Ectodermal cell (in vitro differentiated cells): ENCODE results near the gene CLGN. TPM values are rescaled to one million over a fixed set of nuclear protein-coding genes. Genes with fewer than 3 reads are reported as not detected.

Experiments
- H3K27ac ChIP-seq: 2 replicates; pipeline ENCODE4 v1.7.0; 2013; ENCODE audit warnings: mild to moderate bottlenecking, low read depth, low read length; ENCODE audit not compliant: insufficient read depth, poor library complexity, severe bottlenecking
- H3K27me3 ChIP-seq: 2 replicates; pipeline ENCODE4 v1.7.0; 2013; ENCODE audit warnings: mild to moderate bottlenecking, low read length; ENCODE audit not compliant: insufficient read depth, control insufficient read depth, poor library complexity, severe bottlenecking
- H3K36me3 ChIP-seq: one replicate; pipeline ENCODE4 v1.7.0; 2013; ENCODE audit warnings: low read length; ENCODE audit not compliant: control insufficient read depth, insufficient read depth
- H3K4me1 ChIP-seq: one replicate; pipeline ENCODE4 v1.7.0; 2013; ENCODE audit warnings: low read length; ENCODE audit not compliant: control insufficient read depth, insufficient read depth
- H3K4me3 ChIP-seq: 2 replicates; pipeline ENCODE4 v1.7.0; 2013; ENCODE audit warnings: low read depth, low read length, control low read depth; ENCODE audit not compliant: insufficient read depth
- H3K9me3 ChIP-seq: 2 replicates; pipeline ENCODE4 v1.7.0; 2013; ENCODE audit warnings: mild to moderate bottlenecking, low read length, moderate library complexity; ENCODE audit not compliant: control insufficient read depth
- WGBS, 2 experiments: methylation state at CpG; one replicate each; pipeline ENCODE4 v1.1.7; 2013; ENCODE audit warnings: missing lambda C conversion rate in 2 of 2; 5-methylcytosine and 5-hydroxymethylcytosine counted together
- polyA plus RNA-seq, 4 experiments: library from polyadenylated mRNA; stranded (reverse); fragments of 50-300 nt; gene quantifications; one replicate each; pipeline ENCODE4 v1.2.3, GENCODE V29; 2013

CLGN gene, protein sequence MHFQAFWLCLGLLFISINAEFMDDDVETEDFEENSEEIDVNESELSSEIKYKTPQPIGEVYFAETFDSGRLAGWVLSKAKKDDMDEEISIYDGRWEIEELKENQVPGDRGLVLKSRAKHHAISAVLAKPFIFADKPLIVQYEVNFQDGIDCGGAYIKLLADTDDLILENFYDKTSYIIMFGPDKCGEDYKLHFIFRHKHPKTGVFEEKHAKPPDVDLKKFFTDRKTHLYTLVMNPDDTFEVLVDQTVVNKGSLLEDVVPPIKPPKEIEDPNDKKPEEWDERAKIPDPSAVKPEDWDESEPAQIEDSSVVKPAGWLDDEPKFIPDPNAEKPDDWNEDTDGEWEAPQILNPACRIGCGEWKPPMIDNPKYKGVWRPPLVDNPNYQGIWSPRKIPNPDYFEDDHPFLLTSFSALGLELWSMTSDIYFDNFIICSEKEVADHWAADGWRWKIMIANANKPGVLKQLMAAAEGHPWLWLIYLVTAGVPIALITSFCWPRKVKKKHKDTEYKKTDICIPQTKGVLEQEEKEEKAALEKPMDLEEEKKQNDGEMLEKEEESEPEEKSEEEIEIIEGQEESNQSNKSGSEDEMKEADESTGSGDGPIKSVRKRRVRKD
- polyA plus RNA-seq (2013, experiment 1 of 4): 21.2 TPM
- polyA plus RNA-seq (2013, experiment 2 of 4): 26.4 TPM
- polyA plus RNA-seq (2013, experiment 3 of 4): 22.3 TPM
- polyA plus RNA-seq (2013, experiment 4 of 4): 22.8 TPM

GRCh38 chr4:140427106-140427918, at the start of gene CLGN:
TSS of gene CLGN (minus strand) at chr4:140427648. CDS start at chr4:140413078, 14,570 bp downstream.
- Histone ChIP-seq H3K27me3 (no peaks in the 10 kb centered on the region), H3K4me1 (no peaks in the 10 kb centered on the region), H3K9me3 (no peaks in the 10 kb centered on the region), H3K36me3 (no peaks in the 10 kb centered on the region), H3K4me3 (peak within 1 kb of the TSS; percentile 86), H3K27ac (peak within 1 kb of the TSS; percentile 62)
- 1% methylated on average over 73 of the region's 73 CpGs for WGBS, 2 experiments

DNA sequence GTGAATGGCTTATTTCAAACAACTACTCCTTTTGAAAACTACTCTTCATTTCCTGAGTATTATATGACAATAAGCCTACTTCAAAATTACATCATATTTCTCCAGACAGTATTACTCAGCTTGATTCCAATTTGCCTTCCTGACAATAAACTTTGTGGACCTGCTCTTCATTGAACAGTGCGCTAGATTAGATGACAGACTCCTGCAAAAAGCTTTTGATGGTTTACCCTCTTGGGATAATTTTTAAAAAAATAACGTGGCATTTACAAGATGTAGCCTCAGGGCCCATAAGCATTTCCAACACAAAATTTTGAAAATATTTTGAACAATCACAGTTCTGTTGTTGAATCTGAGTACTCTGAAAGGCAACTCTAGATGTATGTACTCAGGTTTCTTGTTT, 44.7 kb upstream of the CLGN start:
- 90 to 92% methylated on average over 2 of the region's 2 CpGs for WGBS, 2 experiments
- Histone ChIP-seq H3K27me3 (no peaks in the 10 kb centered on the region), H3K27ac (no peak overlapping the region), H3K36me3 (no peaks in the 10 kb centered on the region), H3K4me3 (no peak overlapping the region), H3K9me3 (no peaks in the 10 kb centered on the region), H3K4me1 (no peaks in the 10 kb centered on the region)

- Histone ChIP-seq H3K9me3 (no peaks in the 10 kb centered on the region), H3K27me3 (no peaks in the 10 kb centered on the region), H3K4me3 (no peak overlapping the region), H3K27ac (no peak overlapping the region), H3K36me3 (no peaks in the 10 kb centered on the region), H3K4me1 (no peaks in the 10 kb centered on the region)
- 89 to 90% methylated on average over 27 of the region's 27 CpGs for WGBS, 2 experiments
These were observed 42.6 kb upstream of the CLGN start for GRCh38 chr4:140469791-140470733.

- Histone ChIP-seq H3K4me3 (no peak overlapping the region), H3K36me3 (no peaks in the 10 kb centered on the region), H3K27ac (no peak overlapping the region), H3K4me1 (no peaks in the 10 kb centered on the region), H3K27me3 (no peaks in the 10 kb centered on the region), H3K9me3 (no peaks in the 10 kb centered on the region)
- WGBS, 2 experiments: 86 to 94% methylated on average over 1 of the region's 1 CpG
These were observed 38.7 kb upstream of the CLGN start for GRCh38 chr4:140466146-140466545.

DNA sequence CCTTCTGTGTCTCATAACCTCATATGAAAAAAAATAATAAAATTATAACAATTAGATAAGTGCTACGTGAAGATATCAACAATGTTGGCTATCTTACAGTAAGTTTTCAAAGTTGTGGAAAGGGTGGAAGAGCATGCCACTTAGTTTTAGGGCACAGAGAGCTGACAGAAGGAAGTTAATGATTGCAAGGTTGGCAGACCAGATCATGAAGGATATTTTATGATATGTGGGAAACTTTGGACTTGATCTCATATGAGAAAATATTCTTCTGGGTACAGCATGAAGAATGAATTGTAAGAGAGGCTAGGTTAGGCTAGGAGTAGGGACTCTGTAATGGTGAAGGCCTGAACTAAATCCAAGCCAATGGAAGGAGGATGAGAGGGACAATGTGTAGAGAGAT, 36.2 kb upstream of the CLGN start:
- WGBS, 2 experiments: 100% methylated on average over 1 of the region's 1 CpG
- Histone ChIP-seq H3K4me1 (no peaks in the 10 kb centered on the region), H3K36me3 (no peaks in the 10 kb centered on the region)

GRCh38 chr4:140463182-140463581, 35.7 kb upstream of the CLGN start:
- no peak overlapping the region for H3K27ac ChIP-seq
- whole genome bisulfite sequencing, 2 experiments: 81 to 83% methylated on average over 3 of the region's 3 CpGs
- no peaks in the 10 kb centered on the region for H3K36me3 ChIP-seq
- H3K9me3 ChIP-seq: no peaks in the 10 kb centered on the region
- no peaks in the 10 kb centered on the region for H3K4me1 ChIP-seq
- H3K27me3 ChIP-seq: no peaks in the 10 kb centered on the region
- H3K4me3 ChIP-seq: no peak overlapping the region

More for the DNA sequence above, 36.2 kb upstream of the CLGN start:
- Histone ChIP-seq H3K27ac (no peak overlapping the region), H3K27me3 (no peaks in the 10 kb centered on the region), H3K4me3 (no peak overlapping the region), H3K9me3 (no peaks in the 10 kb centered on the region)

GRCh38 chr4:140450352-140450751, 22.9 kb upstream of the CLGN start:
- Histone ChIP-seq H3K4me3 (no peak overlapping the region), H3K27me3 (no peaks in the 10 kb centered on the region), H3K9me3 (no peaks in the 10 kb centered on the region), H3K27ac (no peak overlapping the region), H3K36me3 (no peaks in the 10 kb centered on the region), H3K4me1 (no peaks in the 10 kb centered on the region)
- WGBS, 2 experiments: 93 to 98% methylated on average over 3 of the region's 3 CpGs

- no peaks in the 10 kb centered on the region for H3K4me1 ChIP-seq
- no peaks in the 10 kb centered on the region for H3K36me3 ChIP-seq
- H3K27ac ChIP-seq: no peak overlapping the region
- H3K9me3 ChIP-seq: no peaks in the 10 kb centered on the region
- H3K4me3 ChIP-seq: no peak overlapping the region
- H3K27me3 ChIP-seq: no peaks in the 10 kb centered on the region
- 80 to 89% methylated on average over 1 to 2 of the region's 2 CpGs for WGBS, 2 experiments
These were observed 21.4 kb upstream of the CLGN start for GRCh38 chr4:140448830-140449229.

DNA sequence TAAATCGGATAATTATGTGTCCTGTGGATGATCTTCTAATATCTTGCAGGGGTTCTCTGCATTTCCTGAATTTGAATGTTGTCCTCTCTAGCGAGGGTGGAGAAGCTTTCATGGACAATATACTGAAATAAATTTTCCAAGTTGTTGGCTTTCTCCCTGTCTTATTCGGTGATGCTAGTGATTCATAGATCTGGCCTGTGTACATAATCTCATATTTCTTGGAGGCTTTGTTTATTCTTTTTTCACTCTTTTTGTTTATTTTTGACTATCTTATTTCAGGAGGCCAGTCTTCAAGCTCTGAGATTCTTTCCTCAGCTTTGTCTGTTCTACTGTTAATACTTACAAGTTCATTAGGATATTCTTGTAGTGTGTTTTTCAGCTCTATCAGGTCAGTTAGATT, 20.7 kb upstream of the CLGN start:
- H3K27ac ChIP-seq: no peak overlapping the region
- WGBS, 2 experiments: 50 to 64% methylated on average over 3 of the region's 3 CpGs
- H3K27me3 ChIP-seq: no peaks in the 10 kb centered on the region
- H3K36me3 ChIP-seq: no peaks in the 10 kb centered on the region
- H3K4me1 ChIP-seq: no peaks in the 10 kb centered on the region
- no peaks in the 10 kb centered on the region for H3K9me3 ChIP-seq
- H3K4me3 ChIP-seq: no peak overlapping the region
